Measurements from ENCODE around the gene MT1E.
"Not testable (repeated sequence)": the region's sequence is repeated elsewhere in the genome, so short reads cannot be mapped to it uniquely, and the experiment has no call there.

The MT1E gene

GRCh38 chr16:56669840-56670619 lies 44.4 kb downstream of the MT1E start:
- Histone ChIP-seq H3K4me1 (ENCODE audit: insufficient read depth, poor library complexity, severe bottlenecking) (peaks cover 2% of the 10 kb centered on the region), H3K27ac (ENCODE audit: poor library complexity, severe bottlenecking) (no peak overlapping the region), H3K9me3 (ENCODE audit: severe bottlenecking) (no peaks in the 10 kb centered on the region), H3K36me3 (ENCODE audit: low read depth) (no peaks in the 10 kb centered on the region), H3K27me3 (ENCODE audit: insufficient read depth, poor library complexity, severe bottlenecking) (no peaks in the 10 kb centered on the region), H3K4me3 (ENCODE audit: severe bottlenecking) (no peak overlapping the region)
- no peak for TF ChIP-seq CTCF (IDR thresholded peaks at IDR 0.05; ENCODE audit: poor library complexity, severe bottlenecking)
- DNase-seq (ENCODE audit: low spot score): no peak
- no peak for ATAC-seq (ENCODE audit: low read depth)

- H3K27ac ChIP-seq (ENCODE audit: poor library complexity, severe bottlenecking): no peak overlapping the region
- no peak overlapping the region for H3K4me3 ChIP-seq (ENCODE audit: severe bottlenecking)
- no peak for DNase-seq (ENCODE audit: low spot score)
- no peaks in the 10 kb centered on the region for H3K9me3 ChIP-seq (ENCODE audit: severe bottlenecking)
- no peak for TF ChIP-seq CTCF (IDR thresholded peaks at IDR 0.05; ENCODE audit: poor library complexity, severe bottlenecking)
- peaks cover 2% of the 10 kb centered on the region for H3K4me1 ChIP-seq (ENCODE audit: insufficient read depth, poor library complexity, severe bottlenecking)
- no peaks in the 10 kb centered on the region for H3K27me3 ChIP-seq (ENCODE audit: insufficient read depth, poor library complexity, severe bottlenecking)
- ATAC-seq (ENCODE audit: low read depth): no peak
- H3K36me3 ChIP-seq (ENCODE audit: low read depth): no peaks in the 10 kb centered on the region
These were observed 45.0 kb downstream of the MT1E start for GRCh38 chr16:56670620-56670934.

GRCh38 chr16:56671691-56672090 lies 46.1 kb downstream of the MT1E start:
- H3K27ac ChIP-seq (ENCODE audit: poor library complexity, severe bottlenecking); H3K36me3 ChIP-seq (ENCODE audit: low read depth); H3K9me3 ChIP-seq (ENCODE audit: severe bottlenecking); H3K4me1 ChIP-seq (ENCODE audit: insufficient read depth, poor library complexity, severe bottlenecking); H3K27me3 ChIP-seq (ENCODE audit: insufficient read depth, poor library complexity, severe bottlenecking); H3K4me3 ChIP-seq (ENCODE audit: severe bottlenecking); DNase-seq (ENCODE audit: low spot score): not testable (repeated sequence)
- ATAC-seq (ENCODE audit: low read depth): peak; percentile 24; the same call in 2 of the 3 replicates

- H3K27ac ChIP-seq (ENCODE audit: poor library complexity, severe bottlenecking); H3K27me3 ChIP-seq (ENCODE audit: insufficient read depth, poor library complexity, severe bottlenecking); H3K36me3 ChIP-seq (ENCODE audit: low read depth); H3K9me3 ChIP-seq (ENCODE audit: severe bottlenecking); DNase-seq (ENCODE audit: low spot score); H3K4me3 ChIP-seq (ENCODE audit: severe bottlenecking); ATAC-seq (ENCODE audit: low read depth); H3K4me1 ChIP-seq (ENCODE audit: insufficient read depth, poor library complexity, severe bottlenecking): not testable (repeated sequence)
These were observed 46.6 kb downstream of the MT1E start for GRCh38 chr16:56672171-56672570.

GRCh38 chr16:56672761-56673536 lies 47.4 kb downstream of the MT1E start:
- Histone ChIP-seq H3K9me3 (ENCODE audit: severe bottlenecking) (no peaks in the 10 kb centered on the region), H3K4me3 (ENCODE audit: severe bottlenecking) (no peak overlapping the region), H3K27me3 (ENCODE audit: insufficient read depth, poor library complexity, severe bottlenecking) (no peaks in the 10 kb centered on the region), H3K36me3 (ENCODE audit: low read depth) (no peaks in the 10 kb centered on the region), H3K27ac (ENCODE audit: poor library complexity, severe bottlenecking) (no peak overlapping the region), H3K4me1 (ENCODE audit: insufficient read depth, poor library complexity, severe bottlenecking) (peaks cover 2% of the 10 kb centered on the region)
- TF ChIP-seq CTCF (IDR thresholded peaks at IDR 0.05; ENCODE audit: poor library complexity, severe bottlenecking): no peak
- no peak for DNase-seq (ENCODE audit: low spot score)
- peak; percentile 17; the same call in 1 of the 3 replicates for ATAC-seq (ENCODE audit: low read depth)

Data from RWPE2 (cell line).